Left ventricle myocardium superior (tissue), 1 donor: ENCODE data around the gene RHD. TPM values are rescaled to one million over a fixed set of nuclear protein-coding genes. Genes with fewer than 3 reads are reported as not detected.
"Not testable (repeated sequence)": the region's sequence is repeated elsewhere in the genome, so short reads cannot be mapped to it uniquely, and the experiment has no call there.

Source experiments
- ATAC-seq: fragments of 200-7000 bp; cut with Tn5 transposase; one replicate; pipeline ENCODE4 v1.9.1; 2020; ENCODE audit warnings: mild to moderate bottlenecking, moderate library complexity
- DNase-seq: peaks from one replicate; pipeline ENCODE4 v3.0.0-alpha.2; 2020
- intact Hi-C: fragments of 100-400 bp; cut with micrococcal nuclease; formaldehyde crosslinking; loops from one replicate; pipeline ENCODE4 v1.11.0; 2022
- long read RNA-seq: library from polyadenylated mRNA; unstranded; transcript quantifications from one replicate; pipeline ENCODE4 v2.0.0, GENCODE V29; 2021
- total RNA-seq: library from RNA; stranded (reverse); fragmentation: NEBNext Ultra II Directional; extraction: Animal tissue kit (Norgen Biotek cat#: 25700); gene quantifications from one replicate; pipeline ENCODE4 v1.2.1, GENCODE V29; 2021
- donor health status: DM: no; HTN: yes; CAD: no; lungs with severe emphysema.

Gene RHD
- total RNA-seq, result not detected
- long read RNA-seq, result 0 reads

- DNase-seq, intact Hi-C loops, ATAC-seq: not testable (repeated sequence)
Observed at GRCh38 chr1:25272238-25272637, at the start of gene RHD. RHD (plus strand) TSS chr1:25272509; CDS start chr1:25272548, 39 bp downstream.

GRCh38 chr1:25222606-25223005 lies 49.7 kb upstream of the RHD start:
- ATAC-seq (no peak), DNase-seq (no peak)
- intact Hi-C loops, result loop anchor here (10.0 kb wide), 1 partner anchor 568 kb away; no protein-coding TSS in a partner anchor

- no peak for ATAC-seq
- intact Hi-C loops, result loop anchor here (10.0 kb wide), 1 partner anchor 569 kb away; no protein-coding TSS in a partner anchor
- DNase-seq, result no peak
Observed at GRCh38 chr1:25223471-25223870, 48.8 kb upstream of the RHD start.

- ATAC-seq (peak; percentile 94), DNase-seq (peak; percentile 93)
- intact Hi-C loops, result no loop called here
Observed at GRCh38 chr1:25232027-25232865, 40.1 kb upstream of the RHD start, which contains the start of gene SYF2. SYF2 (minus strand) TSS chr1:25232502; CDS start chr1:25232467, 35 bp downstream.

- DNase-seq (peak; percentile 74), ATAC-seq (peak; percentile 89)
- intact Hi-C loops, result no loop called here
Observed at GRCh38 chr1:25232866-25233784, 39.2 kb upstream of the RHD start.

- intact Hi-C loops, DNase-seq, ATAC-seq: not testable (repeated sequence)
Observed at GRCh38 chr1:25235411-25235810, 36.9 kb upstream of the RHD start.

- intact Hi-C loops, DNase-seq, ATAC-seq: not testable (repeated sequence)
Observed at GRCh38 chr1:25236261-25236660, 36.0 kb upstream of the RHD start.

- intact Hi-C loops, result no loop called here
- ATAC-seq (no peak), DNase-seq (no peak)
Observed at GRCh38 chr1:25238046-25238445, 34.3 kb upstream of the RHD start.

- ATAC-seq, result peak; percentile 91
- intact Hi-C loops, result no loop called here
- peak; percentile 93 for DNase-seq
Observed at GRCh38 chr1:25239681-25240541, 32.4 kb upstream of the RHD start.

GRCh38 chr1:25243907-25244306 lies 28.4 kb upstream of the RHD start:
- intact Hi-C loops, result no loop called here
- no peak for DNase-seq
- ATAC-seq, result no peak

- ATAC-seq, result no peak
- DNase-seq, result no peak
- intact Hi-C loops, result no loop called here
Observed at GRCh38 chr1:25245393-25245792, 26.9 kb upstream of the RHD start.

- intact Hi-C loops, result no loop called here
- DNase-seq (peak; percentile 56), ATAC-seq (peak; percentile 1)
Observed at GRCh38 chr1:25245809-25246599, 26.3 kb upstream of the RHD start.

GRCh38 chr1:25246600-25247023 lies 25.7 kb upstream of the RHD start:
- intact Hi-C loops, result no loop called here
- peak; percentile 49 for DNase-seq
- no peak for ATAC-seq

GRCh38 chr1:25247024-25247828 lies 25.1 kb upstream of the RHD start, which contains the start of gene RSRP1:
RSRP1 (minus strand) TSS chr1:25247454; CDS start chr1:25246963, 491 bp downstream.
- DNase-seq (peak; percentile 100), ATAC-seq (peak; percentile 92)
- intact Hi-C loops, result no loop called here

- ATAC-seq (no peak), DNase-seq (no peak)
- intact Hi-C loops, result no loop called here
Observed at GRCh38 chr1:25247829-25248754, 24.2 kb upstream of the RHD start.

- ATAC-seq (no peak), DNase-seq (no peak)
- intact Hi-C loops, result no loop called here
Observed at GRCh38 chr1:25253911-25254310, 18.4 kb upstream of the RHD start.
